ENCODE results near the gene PSMC5.

DNA sequence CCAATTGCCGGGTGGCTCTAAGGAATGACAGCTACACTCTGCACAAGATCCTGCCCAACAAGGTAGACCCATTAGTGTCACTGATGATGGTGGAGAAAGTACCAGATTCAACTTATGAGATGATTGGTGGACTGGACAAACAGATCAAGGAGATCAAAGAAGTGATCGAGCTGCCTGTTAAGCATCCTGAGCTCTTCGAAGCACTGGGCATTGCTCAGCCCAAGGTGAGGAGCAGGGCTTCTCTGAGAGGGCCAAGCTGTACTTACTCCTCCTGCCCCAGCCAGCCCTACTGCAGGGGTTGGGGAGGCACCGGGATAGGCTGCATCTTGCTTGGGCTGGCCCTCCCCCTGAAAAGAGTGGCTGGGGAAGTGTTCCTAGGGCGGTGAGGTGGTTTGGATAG is 3.0 kb downstream of the PSMC5 start:
- TF ChIP-seq SMC3 (conservative IDR thresholded peaks at IDR 0.05; ENCODE audit: poor library complexity) (no peak), RAD21 (conservative IDR thresholded peaks at IDR 0.05) (no peak), TAF1 (IDR thresholded peaks at IDR 0.05; ENCODE audit: low read depth) (no peak), EZH2 (IDR thresholded peaks at IDR 0.05; ENCODE audit: borderline replicate concordance, insufficient read depth, low read length, poor library complexity, severe bottlenecking) (no peak), MXI1 (conservative IDR thresholded peaks at IDR 0.05; ENCODE audit: poor library complexity, severe bottlenecking) (no peak)
- TF ChIP-seq, protein P1, sequence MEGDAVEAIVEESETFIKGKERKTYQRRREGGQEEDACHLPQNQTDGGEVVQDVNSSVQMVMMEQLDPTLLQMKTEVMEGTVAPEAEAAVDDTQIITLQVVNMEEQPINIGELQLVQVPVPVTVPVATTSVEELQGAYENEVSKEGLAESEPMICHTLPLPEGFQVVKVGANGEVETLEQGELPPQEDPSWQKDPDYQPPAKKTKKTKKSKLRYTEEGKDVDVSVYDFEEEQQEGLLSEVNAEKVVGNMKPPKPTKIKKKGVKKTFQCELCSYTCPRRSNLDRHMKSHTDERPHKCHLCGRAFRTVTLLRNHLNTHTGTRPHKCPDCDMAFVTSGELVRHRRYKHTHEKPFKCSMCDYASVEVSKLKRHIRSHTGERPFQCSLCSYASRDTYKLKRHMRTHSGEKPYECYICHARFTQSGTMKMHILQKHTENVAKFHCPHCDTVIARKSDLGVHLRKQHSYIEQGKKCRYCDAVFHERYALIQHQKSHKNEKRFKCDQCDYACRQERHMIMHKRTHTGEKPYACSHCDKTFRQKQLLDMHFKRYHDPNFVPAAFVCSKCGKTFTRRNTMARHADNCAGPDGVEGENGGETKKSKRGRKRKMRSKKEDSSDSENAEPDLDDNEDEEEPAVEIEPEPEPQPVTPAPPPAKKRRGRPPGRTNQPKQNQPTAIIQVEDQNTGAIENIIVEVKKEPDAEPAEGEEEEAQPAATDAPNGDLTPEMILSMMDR (IDR thresholded peaks at IDR 0.05; ENCODE audit: poor library complexity, severe bottlenecking), result no peak
- TF ChIP-seq, protein P2, sequence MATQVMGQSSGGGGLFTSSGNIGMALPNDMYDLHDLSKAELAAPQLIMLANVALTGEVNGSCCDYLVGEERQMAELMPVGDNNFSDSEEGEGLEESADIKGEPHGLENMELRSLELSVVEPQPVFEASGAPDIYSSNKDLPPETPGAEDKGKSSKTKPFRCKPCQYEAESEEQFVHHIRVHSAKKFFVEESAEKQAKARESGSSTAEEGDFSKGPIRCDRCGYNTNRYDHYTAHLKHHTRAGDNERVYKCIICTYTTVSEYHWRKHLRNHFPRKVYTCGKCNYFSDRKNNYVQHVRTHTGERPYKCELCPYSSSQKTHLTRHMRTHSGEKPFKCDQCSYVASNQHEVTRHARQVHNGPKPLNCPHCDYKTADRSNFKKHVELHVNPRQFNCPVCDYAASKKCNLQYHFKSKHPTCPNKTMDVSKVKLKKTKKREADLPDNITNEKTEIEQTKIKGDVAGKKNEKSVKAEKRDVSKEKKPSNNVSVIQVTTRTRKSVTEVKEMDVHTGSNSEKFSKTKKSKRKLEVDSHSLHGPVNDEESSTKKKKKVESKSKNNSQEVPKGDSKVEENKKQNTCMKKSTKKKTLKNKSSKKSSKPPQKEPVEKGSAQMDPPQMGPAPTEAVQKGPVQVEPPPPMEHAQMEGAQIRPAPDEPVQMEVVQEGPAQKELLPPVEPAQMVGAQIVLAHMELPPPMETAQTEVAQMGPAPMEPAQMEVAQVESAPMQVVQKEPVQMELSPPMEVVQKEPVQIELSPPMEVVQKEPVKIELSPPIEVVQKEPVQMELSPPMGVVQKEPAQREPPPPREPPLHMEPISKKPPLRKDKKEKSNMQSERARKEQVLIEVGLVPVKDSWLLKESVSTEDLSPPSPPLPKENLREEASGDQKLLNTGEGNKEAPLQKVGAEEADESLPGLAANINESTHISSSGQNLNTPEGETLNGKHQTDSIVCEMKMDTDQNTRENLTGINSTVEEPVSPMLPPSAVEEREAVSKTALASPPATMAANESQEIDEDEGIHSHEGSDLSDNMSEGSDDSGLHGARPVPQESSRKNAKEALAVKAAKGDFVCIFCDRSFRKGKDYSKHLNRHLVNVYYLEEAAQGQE (IDR thresholded peaks at IDR 0.05; ENCODE audit: borderline replicate concordance), result no peak
